PFSK-1 (cell line): Measurements from ENCODE around the gene NCKAP1.

Experiments
- POLR2AphosphoS5 ChIP-seq: IDR thresholded peaks from 2 replicates; pipeline ENCODE4 v1.6.1; 2012; ENCODE audit warnings: low read depth, mild to moderate bottlenecking, control low read depth, low read length, moderate library complexity
- REST ChIP-seq, 2 experiments: IDR thresholded peaks; 2 replicates each; pipeline versions ENCODE4 v1.6.1 to v1.8.0; 2011 to 2012; ENCODE audit warnings: low read depth in 2 of 2, low read length in 2 of 2, control low read depth in 1 of 2, inconsistent platforms in 1 of 2, mild to moderate bottlenecking in 1 of 2, moderate library complexity in 1 of 2; ENCODE audit not compliant: insufficient read depth in 1 of 2
- TAF1 ChIP-seq: IDR thresholded peaks from 2 replicates; pipeline ENCODE4 v1.6.1; 2012; ENCODE audit warnings: low read length, control low read depth, borderline replicate concordance; ENCODE audit not compliant: insufficient read depth

DNA sequence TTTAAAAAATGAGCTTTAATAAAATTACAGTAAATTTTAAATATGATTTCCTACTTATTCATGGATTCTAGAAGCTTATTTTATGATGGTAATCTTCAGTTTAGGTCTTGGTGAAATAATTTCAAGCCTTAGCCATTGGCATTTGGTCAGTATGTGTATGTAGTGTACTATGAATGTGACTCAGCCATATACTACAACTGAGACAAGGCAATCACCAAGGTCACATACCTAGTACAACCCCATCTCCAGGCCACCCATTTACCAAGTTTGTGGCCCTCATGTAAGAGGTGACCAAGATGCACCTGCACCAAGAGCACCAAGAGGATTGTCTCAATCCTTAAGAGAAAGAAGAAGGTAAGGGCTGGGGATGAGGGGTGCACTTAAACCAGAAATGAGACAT lies 117.0 kb downstream of the NCKAP1 start:
- no peak for TF ChIP-seq REST (IDR thresholded peaks at IDR 0.05; ENCODE audit: insufficient read depth in 1 of 2, low read depth in 2 of 2, low read length in 2 of 2)
- no peak for TF ChIP-seq POLR2AphosphoS5
- TF ChIP-seq TAF1, result no peak
